ENCODE results near the gene STEAP3. TPM values are rescaled to one million over a fixed set of nuclear protein-coding genes. Genes with fewer than 3 reads are reported as not detected.

Gene STEAP3
- polyA plus RNA-seq, 3 donors from 2014 or later = 0.83 to 1.9 TPM; not detected in 1

GRCh38 chr2:119250718-119251290, 27.2 kb downstream of the STEAP3 start:
- H3K4me3 Mint-ChIP-seq = no peak overlapping the region
- H3K36me3 Mint-ChIP-seq = peaks cover 0 to 6% (median 3%) of the 10 kb centered on the region in 3 donors
- DNase-seq = no peak
- no peaks in the 10 kb centered on the region for H3K4me1 Mint-ChIP-seq
- no peak overlapping the region for H3K27ac Mint-ChIP-seq
- H3K9me3 Mint-ChIP-seq = no peaks in the 10 kb centered on the region
- H3K27me3 Mint-ChIP-seq (ENCODE audit: low read depth in 3 of 3) = peaks cover 0 to 6% (median 2%) of the 10 kb centered on the region in 3 donors

DNA sequence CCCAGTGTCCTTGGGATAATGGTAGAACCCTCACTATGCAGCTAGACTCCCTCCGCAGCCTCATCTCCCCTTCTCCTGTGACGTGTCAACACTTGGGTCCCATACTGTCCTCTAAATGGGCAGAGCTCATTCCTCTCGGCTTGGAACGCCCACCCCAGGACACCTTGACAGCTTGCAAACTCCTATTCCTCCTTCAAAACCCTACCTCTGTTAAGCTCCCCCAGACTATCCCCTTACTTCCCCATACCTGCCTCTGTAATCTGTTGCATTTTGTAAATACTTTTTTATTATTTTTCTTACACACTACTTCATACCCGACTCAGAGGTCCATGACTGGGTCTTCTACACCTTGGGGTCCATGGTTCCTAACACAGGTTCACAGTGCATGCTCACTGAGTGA, 28.0 kb downstream of the STEAP3 start:
- H3K4me3 Mint-ChIP-seq = no peak overlapping the region
- H3K27ac Mint-ChIP-seq = no peak overlapping the region
- no peaks in the 10 kb centered on the region for H3K4me1 Mint-ChIP-seq
- DNase-seq = no peak
- no peaks in the 10 kb centered on the region for H3K9me3 Mint-ChIP-seq
- peaks cover 0 to 6% (median 2%) of the 10 kb centered on the region in 3 donors for H3K27me3 Mint-ChIP-seq (ENCODE audit: low read depth in 3 of 3)
- H3K36me3 Mint-ChIP-seq = peaks cover 0 to 3% (median 0%) of the 10 kb centered on the region in 3 donors

- peaks cover 0 to 3% (median 0%) of the 10 kb centered on the region in 3 donors for H3K36me3 Mint-ChIP-seq
- no peak overlapping the region for H3K27ac Mint-ChIP-seq
- H3K27me3 Mint-ChIP-seq (ENCODE audit: low read depth in 3 of 3) = peaks cover 0 to 6% (median 2%) of the 10 kb centered on the region in 3 donors
- no peak for DNase-seq
- H3K4me3 Mint-ChIP-seq = no peak overlapping the region
- H3K9me3 Mint-ChIP-seq = no peaks in the 10 kb centered on the region
- no peaks in the 10 kb centered on the region for H3K4me1 Mint-ChIP-seq
Observed at GRCh38 chr2:119252186-119253113, 28.8 kb downstream of the STEAP3 start.

DNA sequence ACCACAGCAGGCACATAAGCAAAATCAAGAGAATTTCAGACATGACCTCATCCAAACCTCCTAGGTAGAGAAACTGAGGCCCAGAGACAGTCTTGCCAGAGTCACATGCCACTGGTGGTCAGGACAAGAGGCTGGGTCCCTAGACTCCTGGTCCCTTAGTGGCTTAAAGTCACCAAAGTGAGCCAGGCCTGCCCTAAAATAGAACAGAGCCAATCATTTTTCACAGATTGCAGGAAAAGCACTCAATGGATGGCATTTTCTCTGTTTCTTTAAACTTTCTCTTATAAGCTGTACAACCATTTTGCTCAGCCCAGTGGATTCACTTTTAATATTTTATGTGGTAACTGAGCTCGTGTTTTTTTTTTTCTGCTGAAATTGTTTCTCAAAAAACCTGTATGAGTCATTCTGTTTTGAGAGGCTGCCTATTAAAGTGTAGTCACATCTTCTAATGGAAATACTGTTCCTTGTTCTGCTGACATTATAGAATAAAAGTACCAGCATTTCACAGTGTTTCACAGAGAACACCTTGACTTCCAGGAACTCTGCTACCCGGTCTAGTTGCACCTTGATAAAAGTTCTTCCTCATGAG, 29.6 kb downstream of the STEAP3 start:
- H3K27ac Mint-ChIP-seq = no peak overlapping the region

GRCh38 chr2:119253760-119254600, 30.3 kb downstream of the STEAP3 start:
- Mint-ChIP-seq H3K27ac (no peak overlapping the region), H3K27me3 (ENCODE audit: low read depth in 3 of 3) (peaks cover 0 to 6% (median 2%) of the 10 kb centered on the region in 3 donors), H3K36me3 (peaks cover 0 to 3% (median 0%) of the 10 kb centered on the region in 3 donors), H3K4me1 (no peaks in the 10 kb centered on the region), H3K4me3 (no peak overlapping the region), H3K9me3 (no peaks in the 10 kb centered on the region)
- DNase-seq = no peak

More for the DNA sequence above, 29.6 kb downstream of the STEAP3 start:
- Mint-ChIP-seq H3K4me3 (no peak overlapping the region), H3K9me3 (no peaks in the 10 kb centered on the region), H3K36me3 (peaks cover 0 to 3% (median 0%) of the 10 kb centered on the region in 3 donors), H3K4me1 (no peaks in the 10 kb centered on the region), H3K27me3 (ENCODE audit: low read depth in 3 of 3) (peaks cover 0 to 6% (median 2%) of the 10 kb centered on the region in 3 donors)
- no peak for DNase-seq

DNA sequence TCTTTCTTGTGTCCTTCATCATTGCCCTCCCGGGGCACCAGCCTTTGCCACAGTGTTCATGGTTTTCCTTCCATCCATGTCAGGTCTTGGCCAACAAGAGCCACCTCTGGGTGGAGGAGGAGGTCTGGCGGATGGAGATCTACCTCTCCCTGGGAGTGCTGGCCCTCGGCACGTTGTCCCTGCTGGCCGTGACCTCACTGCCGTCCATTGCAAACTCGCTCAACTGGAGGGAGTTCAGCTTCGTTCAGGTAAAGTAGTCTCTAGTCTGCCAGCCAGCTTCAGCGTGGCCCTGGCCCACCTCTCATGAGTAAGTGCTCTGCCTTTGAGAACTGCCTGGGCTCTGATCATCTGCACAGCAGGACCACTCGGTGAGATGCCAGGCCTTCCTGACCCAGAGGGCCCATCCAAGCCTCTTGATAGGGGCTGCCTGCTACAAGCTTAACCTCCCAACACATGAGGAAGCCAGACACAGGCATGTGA, 31.0 kb downstream of the STEAP3 start:
- DNase-seq = no peak
- Mint-ChIP-seq H3K36me3 (peaks cover 0 to 3% (median 0%) of the 10 kb centered on the region in 3 donors), H3K27ac (no peak overlapping the region), H3K9me3 (no peaks in the 10 kb centered on the region), H3K4me1 (no peaks in the 10 kb centered on the region), H3K27me3 (ENCODE audit: low read depth in 3 of 3) (peaks cover 0 to 6% (median 2%) of the 10 kb centered on the region in 3 donors), H3K4me3 (no peak overlapping the region)

GRCh38 chr2:119255760-119256581, 32.3 kb downstream of the STEAP3 start:
- Mint-ChIP-seq H3K4me3 (no peak overlapping the region), H3K27ac (no peak overlapping the region), H3K4me1 (no peaks in the 10 kb centered on the region), H3K9me3 (no peaks in the 10 kb centered on the region), H3K27me3 (ENCODE audit: low read depth in 3 of 3) (peaks cover 0 to 6% (median 0%) of the 10 kb centered on the region in 3 donors), H3K36me3 (peaks cover 0 to 3% (median 0%) of the 10 kb centered on the region in 3 donors)
- no peak for DNase-seq

GRCh38 chr2:119256582-119256921, 32.9 kb downstream of the STEAP3 start:
- no peak overlapping the region for H3K27ac Mint-ChIP-seq
- no peak overlapping the region for H3K4me3 Mint-ChIP-seq
- H3K36me3 Mint-ChIP-seq = peaks cover 0 to 3% (median 0%) of the 10 kb centered on the region in 3 donors
- H3K4me1 Mint-ChIP-seq = no peaks in the 10 kb centered on the region
- H3K27me3 Mint-ChIP-seq (ENCODE audit: low read depth in 3 of 3) = peaks cover 0 to 6% (median 0%) of the 10 kb centered on the region in 3 donors
- DNase-seq = no peak
- H3K9me3 Mint-ChIP-seq = no peaks in the 10 kb centered on the region

GRCh38 chr2:119257198-119257597, 33.6 kb downstream of the STEAP3 start:
- H3K36me3 Mint-ChIP-seq = peaks cover 0 to 3% (median 0%) of the 10 kb centered on the region in 3 donors
- DNase-seq = no peak
- no peaks in the 10 kb centered on the region for H3K9me3 Mint-ChIP-seq
- H3K27me3 Mint-ChIP-seq (ENCODE audit: low read depth in 3 of 3) = peaks cover 0 to 3% (median 0%) of the 10 kb centered on the region in 3 donors
- no peaks in the 10 kb centered on the region for H3K4me1 Mint-ChIP-seq
- H3K27ac Mint-ChIP-seq = no peak overlapping the region
- H3K4me3 Mint-ChIP-seq = no peak overlapping the region

DNA sequence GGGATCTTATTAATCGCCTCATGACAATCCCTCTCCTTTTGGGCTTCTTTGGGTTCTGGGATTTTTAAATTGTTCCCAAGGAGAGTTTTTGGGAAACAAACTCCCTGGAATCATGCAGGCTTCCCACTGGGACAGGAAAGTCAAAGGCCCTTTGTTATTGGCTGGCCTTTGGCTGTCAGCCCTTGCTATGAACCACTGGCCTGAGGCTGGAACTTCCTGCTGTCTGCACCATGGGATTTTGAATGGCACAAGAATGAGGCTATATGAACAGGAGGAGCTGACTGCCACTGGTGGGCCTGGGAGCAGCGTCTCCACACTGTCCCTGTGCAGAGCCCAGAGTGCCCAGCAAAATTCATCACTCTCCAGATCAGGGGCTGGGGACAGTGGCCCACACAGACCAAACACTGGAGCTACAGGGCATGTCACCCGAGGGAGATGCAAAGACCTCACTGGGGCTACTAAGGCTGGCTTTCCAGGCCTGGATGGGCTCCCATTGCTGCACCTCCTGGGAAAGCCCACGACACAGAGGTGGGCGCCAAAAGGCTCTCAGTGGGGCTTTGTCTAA, 35.7 kb downstream of the STEAP3 start:
- Mint-ChIP-seq H3K27ac (no peak overlapping the region), H3K4me3 (no peak overlapping the region), H3K4me1 (no peaks in the 10 kb centered on the region), H3K36me3 (peaks cover 3 to 6% (median 4%) of the 10 kb centered on the region in 3 donors), H3K9me3 (no peaks in the 10 kb centered on the region), H3K27me3 (ENCODE audit: low read depth in 3 of 3) (peaks cover 0 to 2% (median 2%) of the 10 kb centered on the region in 3 donors)
- DNase-seq = no peak

- Mint-ChIP-seq H3K27me3 (ENCODE audit: low read depth in 3 of 3) (peaks cover 0 to 4% (median 2%) of the 10 kb centered on the region in 3 donors), H3K36me3 (peaks cover 3 to 4% (median 3%) of the 10 kb centered on the region in 3 donors), H3K4me1 (no peaks in the 10 kb centered on the region), H3K9me3 (no peaks in the 10 kb centered on the region), H3K27ac (no peak overlapping the region), H3K4me3 (no peak overlapping the region)
- DNase-seq = no peak
Observed at GRCh38 chr2:119260646-119261492, 37.2 kb downstream of the STEAP3 start.

Measured in immature natural killer cell (primary cell).